ENCODE results near the gene GSK3B. TPM values are rescaled to one million over a fixed set of nuclear protein-coding genes. Genes with fewer than 3 reads are reported as not detected.
"Not testable (repeated sequence)": the region's sequence is repeated elsewhere in the genome, so short reads cannot be mapped to it uniquely, and the experiment has no call there.

The GSK3B gene
- total RNA-seq, 8 experiments from 2014 or later = 25.5 to 72.2 (median 55.4) TPM

DNA sequence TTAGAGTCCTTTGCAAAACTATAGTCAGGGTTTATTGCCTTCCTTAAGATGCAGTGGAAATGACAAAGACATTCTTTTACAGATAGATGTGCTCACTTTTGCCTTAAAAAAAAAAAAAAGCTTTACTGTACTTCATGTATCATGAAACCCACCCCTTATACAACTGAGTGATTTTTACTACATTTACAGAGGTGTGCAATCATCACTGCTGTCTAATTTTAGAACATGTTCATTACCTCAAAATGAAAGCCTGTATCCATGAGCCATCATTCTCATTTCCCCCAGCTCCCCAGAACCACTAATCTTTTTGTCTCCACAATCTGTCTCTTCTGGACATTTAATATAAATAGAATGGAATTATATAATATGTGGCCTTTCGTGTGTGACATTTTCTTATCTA lies 200.5 kb downstream of the GSK3B start:
- ATAC-seq (replicated peaks in 6 of 8) = no peak
- Histone ChIP-seq H3K27ac (no peak overlapping the region), H3K4me3 (no peak overlapping the region), H3K4me1 (replicated peaks in 1 of 2) (no peaks in the 10 kb centered on the region)
- in situ Hi-C loops (cut with MboI; ENCODE audit: low pct_unique_long_range_greater_than_20kb in 2 of 9, low sequenced_read_pairs in 9 of 9, unreplicated experiment in 9 of 9) = loop anchor here in 3 of 9 experiments (25.0 kb wide), 2 partner anchors 194 to 294 kb away; partner anchors contain the start of gene GSK3B (in 1 of the 3)
- 60 to 100% (median 100%) methylated on average over 1 of the region's 1 CpG; no CpG with 5 or more reads in 3 of the 10 experiments for WGBS, 10 experiments

DNA sequence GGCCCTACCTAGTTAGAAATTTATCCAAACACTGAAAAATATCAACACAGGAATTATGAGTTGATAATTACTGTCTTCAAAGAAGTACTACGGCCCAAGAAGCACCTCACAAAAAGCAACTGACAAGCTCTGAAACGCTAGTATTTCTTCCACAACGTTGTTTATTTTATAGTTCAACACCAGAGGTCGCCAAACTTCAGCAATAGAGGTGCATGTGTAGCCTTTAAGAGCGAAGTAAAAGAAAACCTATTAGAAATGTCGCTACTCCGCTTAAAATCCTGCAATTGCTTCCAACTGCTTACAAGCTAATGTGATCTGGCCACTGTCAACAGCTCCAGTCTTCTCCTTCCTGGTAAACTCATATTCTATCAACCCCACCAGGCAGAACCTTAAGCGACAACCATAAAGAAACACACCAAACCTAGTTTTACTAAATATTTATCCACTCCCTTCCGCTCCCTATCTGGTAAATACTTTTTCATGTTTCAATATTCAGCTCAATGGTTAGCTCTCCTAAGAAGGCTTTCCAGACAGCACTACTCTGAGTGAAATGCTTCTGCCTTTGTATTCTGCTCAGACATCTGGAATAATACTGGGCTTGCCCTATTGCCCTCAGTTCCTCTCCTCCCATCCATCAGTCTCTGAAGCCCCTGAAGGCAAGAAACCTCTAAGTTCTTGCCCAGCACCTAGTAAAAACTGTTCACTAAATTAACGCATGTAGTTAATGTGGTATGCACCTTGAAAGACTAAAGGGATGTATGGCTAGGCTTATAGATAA lies 202.1 kb downstream of the GSK3B start:
- H3K27ac ChIP-seq = no peak overlapping the region
- ATAC-seq (replicated peaks in 6 of 8) = peak in 6 of 8 experiments; percentile 41 to 88 (median 86)
- in situ Hi-C loops (cut with MboI; ENCODE audit: low pct_unique_long_range_greater_than_20kb in 2 of 9, low sequenced_read_pairs in 9 of 9, unreplicated experiment in 9 of 9) = loop anchor here in 3 of 9 experiments (25.0 kb wide), 2 partner anchors 195 to 295 kb away; partner anchors contain the start of gene GSK3B (in 1 of the 3)
- 20 to 71% (median 52%) methylated on average over 1 to 10 of the region's 10 CpGs for WGBS, 10 experiments
- no peaks in the 10 kb centered on the region for H3K4me1 ChIP-seq (replicated peaks in 1 of 2)
- no peak overlapping the region for H3K4me3 ChIP-seq

DNA sequence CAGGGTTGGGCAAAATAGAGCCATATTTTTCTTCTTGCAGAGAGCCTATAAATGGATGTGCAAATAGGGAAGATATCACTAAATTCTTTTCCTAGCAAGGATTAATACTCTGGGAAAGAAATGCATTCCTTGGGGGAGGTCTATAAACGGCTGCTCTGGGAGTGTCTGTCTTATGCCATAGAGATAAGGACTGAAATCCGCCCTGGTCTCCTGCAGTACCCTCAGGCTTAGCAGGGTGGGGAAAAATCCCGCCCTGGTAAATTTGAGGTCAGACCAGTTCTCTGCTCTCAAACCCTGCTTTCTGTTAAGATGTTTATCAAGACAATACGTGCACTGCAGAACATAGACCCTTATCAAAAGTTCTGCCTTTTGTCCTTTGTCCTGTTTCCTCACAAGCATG lies 205.6 kb downstream of the GSK3B start:
- H3K4me3 ChIP-seq; H3K4me1 ChIP-seq (replicated peaks in 1 of 2); ATAC-seq (replicated peaks in 6 of 8); H3K27ac ChIP-seq: not testable (repeated sequence)
- in situ Hi-C loops (cut with MboI; ENCODE audit: low pct_unique_long_range_greater_than_20kb in 2 of 9, low sequenced_read_pairs in 9 of 9, unreplicated experiment in 9 of 9) = loop anchor here in 3 of 9 experiments (25.0 kb wide), 2 partner anchors 199 to 299 kb away; partner anchors contain the start of gene GSK3B (in 1 of the 3)
- WGBS, 10 experiments = 40 to 100% (median 100%) methylated on average over 1 to 4 of the region's 4 CpGs; no CpG with 5 or more reads in 3 of the 10 experiments

DNA sequence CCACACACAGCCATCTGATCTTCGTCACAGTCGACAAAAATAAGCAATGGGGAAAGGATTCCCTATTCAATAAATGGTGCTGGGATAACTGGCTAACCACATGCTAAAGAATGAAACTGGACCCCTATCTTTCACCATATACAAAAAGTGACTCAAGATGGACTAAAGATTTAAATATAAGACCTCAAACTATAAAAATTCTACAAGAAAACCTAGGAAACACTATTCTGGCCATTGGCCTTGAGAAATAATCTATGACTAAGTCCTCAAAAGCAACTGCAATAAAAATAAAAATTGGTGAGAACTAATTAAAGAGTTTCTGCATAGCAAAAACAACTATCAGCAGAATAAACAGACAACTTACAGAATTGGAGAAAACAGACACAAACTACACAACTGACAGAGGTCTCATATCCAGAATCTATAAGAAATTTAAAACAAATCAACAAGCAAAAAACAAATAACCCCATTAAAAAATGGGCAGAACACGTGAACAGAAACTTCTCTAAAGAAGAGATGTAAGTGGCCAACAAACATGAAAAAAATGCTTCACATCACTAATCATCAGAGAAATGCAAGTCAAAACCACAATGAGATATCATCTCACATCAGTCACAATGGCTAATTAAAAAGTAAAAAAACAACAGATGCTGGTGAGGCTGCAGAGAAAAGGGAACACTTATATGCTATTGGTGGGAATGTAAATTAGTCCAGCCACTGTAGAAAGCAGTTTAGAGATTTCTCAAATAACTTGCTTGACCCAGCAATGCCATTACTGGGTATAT lies 208.3 kb downstream of the GSK3B start:
- H3K4me1 ChIP-seq (replicated peaks in 1 of 2) = no peaks in the 10 kb centered on the region
- in situ Hi-C loops (cut with MboI; ENCODE audit: low pct_unique_long_range_greater_than_20kb in 2 of 9, low sequenced_read_pairs in 9 of 9, unreplicated experiment in 9 of 9) = loop anchor here in 3 of 9 experiments (25.0 kb wide), 2 partner anchors 201 to 301 kb away; partner anchors contain the start of gene GSK3B (in 1 of the 3)
- no peak for ATAC-seq (replicated peaks in 6 of 8)
- H3K27ac ChIP-seq = no peak overlapping the region
- WGBS, 10 experiments = 86 to 100% (median 97%) methylated on average over 1 to 3 of the region's 3 CpGs
- no peak overlapping the region for H3K4me3 ChIP-seq

DNA sequence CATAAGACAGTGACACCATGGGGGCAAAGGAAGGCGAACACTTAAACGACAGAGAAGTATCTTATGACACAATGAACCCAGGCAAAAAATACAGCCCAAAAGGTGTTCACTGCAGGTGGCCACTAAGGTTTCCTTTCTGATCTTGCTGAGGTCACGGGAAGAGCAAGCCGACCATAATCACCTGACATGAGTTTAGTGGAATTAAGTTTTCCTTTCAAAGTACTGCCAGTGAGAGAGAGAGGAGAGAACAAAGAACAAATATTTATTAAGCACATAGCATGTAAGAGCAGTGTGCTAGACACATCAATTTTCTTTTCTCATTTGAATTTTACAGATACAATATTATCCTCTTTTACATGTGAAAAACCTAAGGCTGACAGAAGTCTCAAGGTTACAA lies 210.1 kb downstream of the GSK3B start:
- no peaks in the 10 kb centered on the region for H3K4me1 ChIP-seq (replicated peaks in 1 of 2)
- no peak overlapping the region for H3K27ac ChIP-seq
- WGBS, 10 experiments = 90 to 100% (median 100%) methylated on average over 1 to 4 of the region's 4 CpGs; no CpG with 5 or more reads in 1 of the 10 experiments
- no peak overlapping the region for H3K4me3 ChIP-seq
- no peak for ATAC-seq (replicated peaks in 6 of 8)
- in situ Hi-C loops (cut with MboI; ENCODE audit: low pct_unique_long_range_greater_than_20kb in 2 of 9, low sequenced_read_pairs in 9 of 9, unreplicated experiment in 9 of 9) = loop anchor here in 3 of 9 experiments (25.0 kb wide), 2 partner anchors 203 to 303 kb away; partner anchors contain the start of gene GSK3B (in 1 of the 3)

DNA sequence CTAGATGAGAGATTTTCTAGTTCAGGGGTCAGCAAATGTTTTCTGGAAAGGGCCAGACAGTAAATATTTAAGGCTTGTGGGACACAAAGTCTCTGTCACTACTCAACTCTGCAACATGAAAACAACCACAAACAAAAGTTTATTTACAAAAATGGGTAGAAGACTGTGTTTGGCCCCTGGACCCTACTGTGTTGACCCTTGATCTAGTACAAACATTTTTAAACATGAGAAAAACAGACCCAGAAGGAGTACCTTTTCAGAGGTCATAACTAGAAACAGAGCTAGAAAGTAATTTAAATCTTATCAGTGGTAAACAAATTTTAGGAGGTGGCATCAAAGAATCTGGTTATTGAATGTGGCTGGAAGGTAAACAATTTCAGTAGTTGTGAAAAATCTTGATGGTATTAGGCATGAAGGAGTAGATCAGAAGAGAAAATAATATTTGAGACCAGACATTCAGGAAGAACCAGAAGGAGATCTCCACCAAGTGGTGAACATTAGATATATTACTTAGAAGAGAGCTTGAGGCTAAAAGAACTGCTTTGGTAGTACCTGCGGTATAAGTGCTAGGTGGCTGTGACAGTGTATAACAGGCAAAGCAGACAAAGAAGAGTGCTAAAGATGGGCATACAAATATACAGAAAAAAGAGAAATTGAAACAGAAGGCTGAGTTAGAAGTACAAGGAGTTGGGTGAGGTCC lies 210.6 kb downstream of the GSK3B start:
- in situ Hi-C loops (cut with MboI; ENCODE audit: low pct_unique_long_range_greater_than_20kb in 2 of 9, low sequenced_read_pairs in 9 of 9, unreplicated experiment in 9 of 9) = loop anchor here in 3 of 9 experiments (25.0 kb wide), 2 partner anchors 204 to 304 kb away; partner anchors contain the start of gene GSK3B (in 1 of the 3)
- H3K4me3 ChIP-seq = no peak overlapping the region
- no peak for ATAC-seq (replicated peaks in 6 of 8)
- WGBS, 10 experiments = 86 to 100% (median 100%) methylated on average over 1 of the region's 1 CpG; no CpG with 5 or more reads in 5 of the 10 experiments
- H3K4me1 ChIP-seq (replicated peaks in 1 of 2) = no peaks in the 10 kb centered on the region
- no peak overlapping the region for H3K27ac ChIP-seq

DNA sequence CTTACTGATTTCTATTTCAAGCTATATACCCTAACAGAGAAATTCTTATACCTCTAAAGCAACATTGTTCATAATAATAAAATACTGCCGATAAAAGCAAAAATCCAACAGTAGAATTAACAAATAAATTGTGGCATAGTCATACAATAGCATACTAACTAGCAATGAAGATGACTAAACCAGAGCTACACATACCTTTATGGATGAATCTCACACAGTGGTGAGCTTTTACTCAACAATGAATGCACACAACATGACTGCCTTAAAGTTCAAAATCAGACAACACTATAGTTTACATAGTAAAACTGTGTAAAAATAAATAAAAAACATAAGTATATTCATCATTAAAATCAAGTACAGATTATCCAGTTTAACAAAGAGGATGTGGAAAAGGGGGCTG lies 213.3 kb downstream of the GSK3B start:
- H3K27ac ChIP-seq = no peak overlapping the region
- no peak for ATAC-seq (replicated peaks in 6 of 8)
- no peaks in the 10 kb centered on the region for H3K4me1 ChIP-seq (replicated peaks in 1 of 2)
- in situ Hi-C loops (cut with MboI; ENCODE audit: low pct_unique_long_range_greater_than_20kb in 2 of 9, low sequenced_read_pairs in 9 of 9, unreplicated experiment in 9 of 9) = loop anchor here in 3 of 9 experiments (25.0 kb wide), 2 partner anchors 206 to 306 kb away; partner anchors contain the start of gene GSK3B (in 1 of the 3)
- no peak overlapping the region for H3K4me3 ChIP-seq
- 63 to 100% (median 100%) methylated on average over 1 of the region's 1 CpG; no CpG with 5 or more reads in 5 of the 10 experiments for WGBS, 10 experiments

DNA sequence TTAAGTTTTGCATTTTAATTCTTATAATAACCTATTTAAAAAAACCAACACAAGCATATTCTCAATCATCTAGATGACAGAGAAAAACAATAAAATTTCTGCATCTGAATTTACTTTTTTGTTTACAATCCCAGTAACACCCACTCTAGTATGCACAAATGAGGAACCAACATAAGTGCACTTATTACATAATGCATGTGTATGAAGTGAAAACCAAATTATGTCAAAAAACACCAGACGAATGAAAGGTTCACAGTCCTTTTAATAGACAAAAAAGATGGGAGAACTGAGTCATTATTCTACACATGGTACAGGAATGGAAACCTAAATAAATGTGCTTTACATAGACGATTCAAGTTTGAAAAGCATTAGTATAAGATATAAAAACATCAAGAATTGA lies 220.6 kb downstream of the GSK3B start:
- no peak overlapping the region for H3K27ac ChIP-seq
- peak in 1 of 8 experiments; percentile 45 for ATAC-seq (replicated peaks in 6 of 8)
- no peak overlapping the region for H3K4me3 ChIP-seq
- 10 to 100% (median 84%) methylated on average over 1 to 2 of the region's 2 CpGs for WGBS, 10 experiments
- H3K4me1 ChIP-seq (replicated peaks in 1 of 2) = no peaks in the 10 kb centered on the region
- in situ Hi-C loops (cut with MboI; ENCODE audit: low pct_unique_long_range_greater_than_20kb in 2 of 9, low sequenced_read_pairs in 9 of 9, unreplicated experiment in 9 of 9) = no loop called here

DNA sequence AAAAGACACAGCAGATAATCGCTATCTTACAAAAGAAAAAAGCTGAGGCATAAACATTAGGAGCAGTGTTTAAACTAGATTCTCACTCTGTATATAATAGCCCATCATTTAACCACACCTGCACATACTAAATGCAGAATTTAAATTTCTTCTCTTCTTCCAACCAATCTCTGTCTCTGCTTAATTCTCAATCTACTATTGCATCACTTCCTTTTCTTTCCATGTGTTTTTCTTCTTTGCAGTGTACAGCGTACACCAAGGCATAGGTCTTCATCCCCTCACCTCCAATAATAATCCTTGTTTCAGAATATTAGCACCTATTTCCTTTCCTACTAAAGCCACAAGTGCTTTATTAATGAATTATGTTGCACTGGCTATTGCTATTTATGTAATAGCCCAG lies 221.5 kb downstream of the GSK3B start:
- H3K4me3 ChIP-seq = no peak overlapping the region
- no peaks in the 10 kb centered on the region for H3K4me1 ChIP-seq (replicated peaks in 1 of 2)
- in situ Hi-C loops (cut with MboI; ENCODE audit: low pct_unique_long_range_greater_than_20kb in 2 of 9, low sequenced_read_pairs in 9 of 9, unreplicated experiment in 9 of 9) = no loop called here
- WGBS, 10 experiments = 80 to 100% (median 100%) methylated on average over 1 to 2 of the region's 2 CpGs
- no peak overlapping the region for H3K27ac ChIP-seq
- no peak for ATAC-seq (replicated peaks in 6 of 8)

DNA sequence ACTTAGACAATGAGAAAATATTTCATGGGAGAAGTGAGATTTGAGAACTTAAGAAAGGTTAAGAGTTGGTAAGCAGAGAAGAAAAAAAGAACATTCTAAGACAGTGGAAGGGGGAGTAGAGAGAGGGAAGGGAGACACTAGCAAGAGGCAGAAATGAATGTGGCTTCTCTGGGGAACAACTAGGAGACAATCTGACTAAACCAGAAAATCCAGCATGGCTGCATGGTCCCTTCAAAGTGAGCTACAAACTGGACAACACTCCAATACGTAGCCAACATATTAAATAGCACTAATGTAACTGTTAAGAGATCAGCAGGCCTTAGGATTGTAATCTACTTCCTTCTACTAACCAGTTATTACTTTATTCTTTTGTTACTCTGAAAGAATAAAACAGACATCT lies 222.7 kb downstream of the GSK3B start:
- no peak overlapping the region for H3K4me3 ChIP-seq
- 83 to 100% (median 100%) methylated on average over 1 of the region's 1 CpG; no CpG with 5 or more reads in 1 of the 10 experiments for WGBS, 10 experiments
- H3K27ac ChIP-seq = no peak overlapping the region
- ATAC-seq (replicated peaks in 6 of 8) = no peak
- H3K4me1 ChIP-seq (replicated peaks in 1 of 2) = no peaks in the 10 kb centered on the region
- in situ Hi-C loops (cut with MboI; ENCODE audit: low pct_unique_long_range_greater_than_20kb in 2 of 9, low sequenced_read_pairs in 9 of 9, unreplicated experiment in 9 of 9) = no loop called here

DNA sequence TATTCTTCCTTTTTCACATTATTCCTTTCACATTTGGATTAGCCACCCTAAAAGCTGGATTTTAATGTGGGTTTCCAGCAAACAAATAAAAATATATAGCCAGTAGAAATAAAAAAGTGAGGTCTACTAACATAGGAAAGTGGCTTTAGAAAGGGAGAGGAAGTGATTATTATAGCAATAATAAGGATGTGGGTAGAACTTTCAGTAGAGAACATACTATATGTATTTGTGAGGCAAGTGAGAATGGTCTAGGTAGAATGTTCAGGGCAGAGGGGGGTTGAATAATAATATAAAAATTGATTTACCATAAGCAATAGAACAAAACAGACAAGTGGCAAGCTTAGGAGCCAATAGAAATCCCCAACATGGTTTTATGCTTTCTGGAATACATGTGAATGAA lies 223.7 kb downstream of the GSK3B start:
- no peak overlapping the region for H3K27ac ChIP-seq
- ATAC-seq (replicated peaks in 6 of 8) = no peak
- H3K4me3 ChIP-seq = no peak overlapping the region
- in situ Hi-C loops (cut with MboI; ENCODE audit: low pct_unique_long_range_greater_than_20kb in 2 of 9, low sequenced_read_pairs in 9 of 9, unreplicated experiment in 9 of 9) = no loop called here
- H3K4me1 ChIP-seq (replicated peaks in 1 of 2) = no peaks in the 10 kb centered on the region

DNA sequence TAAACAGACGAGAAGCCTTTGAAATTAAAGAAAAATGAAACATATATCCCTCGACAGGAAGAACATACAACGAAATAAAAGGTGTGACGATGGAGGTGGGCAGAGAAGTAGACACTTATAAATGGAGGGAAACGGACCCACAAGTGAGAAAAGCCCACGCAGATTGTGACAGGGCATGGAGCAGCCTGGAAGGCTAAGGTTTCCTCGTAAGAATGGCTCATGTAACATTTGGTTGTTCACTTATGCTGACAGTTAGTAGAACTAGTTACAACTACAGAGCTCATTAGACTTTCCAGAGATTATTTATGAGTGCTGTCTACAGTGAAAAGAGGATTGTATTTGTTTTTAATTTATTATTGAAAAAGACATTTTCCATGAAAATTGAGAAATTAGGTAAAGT lies 229.8 kb downstream of the GSK3B start:
- Histone ChIP-seq H3K4me3 (no peak overlapping the region), H3K27ac (no peak overlapping the region), H3K4me1 (replicated peaks in 1 of 2) (no peaks in the 10 kb centered on the region)
- 78 to 98% (median 92%) methylated on average over 3 to 7 of the region's 7 CpGs for WGBS, 10 experiments
- in situ Hi-C loops (cut with MboI; ENCODE audit: low pct_unique_long_range_greater_than_20kb in 2 of 9, low sequenced_read_pairs in 9 of 9, unreplicated experiment in 9 of 9) = no loop called here
- no peak for ATAC-seq (replicated peaks in 6 of 8)

All from motor neuron (in vitro differentiated cells).